Stomach (tissue), 4 donors: ENCODE measurements around the gene TOX3.

Experiments
- POLR2A ChIP-seq, 4 donors: fragments of 450-650 bp; IDR thresholded peaks; one replicate each; pipeline ENCODE4 v1.6.1; 2016; ENCODE audit warnings: antibody characterized with exemption in 4 of 4, control low read depth in 2 of 4, mild to moderate bottlenecking in 1 of 4, moderate library complexity in 1 of 4
- TF ChIP-seq, protein P1 (sequence below), 7 experiments: fragments of 450-650 bp in 4 of 7; fragments of 200-600 bp in 3 of 7; sonication (generic) in 3 of 7; IDR thresholded peaks; one replicate each; pipeline ENCODE4 v1.5.1; 2016 to 2019; ENCODE audit warnings: antibody characterized with exemption in 7 of 7, control low read depth in 2 of 7, mild to moderate bottlenecking in 1 of 7

DNA sequence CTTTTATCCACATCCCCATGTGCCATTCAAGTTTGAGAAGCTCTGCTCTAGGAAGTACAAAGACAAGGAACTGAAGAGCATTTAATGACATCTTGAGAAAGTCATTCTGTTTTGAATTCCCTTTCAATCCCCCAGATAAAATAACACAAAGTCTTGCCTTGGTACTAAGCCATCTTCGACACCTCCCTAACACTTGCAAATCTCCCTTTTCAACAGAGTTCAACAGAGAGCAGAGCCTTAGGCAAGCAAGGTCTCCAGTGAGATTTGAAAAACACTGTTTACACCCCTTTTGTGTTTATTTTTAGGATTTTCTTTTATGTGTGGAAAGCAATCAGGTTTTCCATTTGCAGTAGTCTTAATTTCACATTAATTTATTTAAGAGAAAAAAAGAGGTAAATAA is 13.6 kb downstream of the TOX3 start:
- TF ChIP-seq, protein P1, sequence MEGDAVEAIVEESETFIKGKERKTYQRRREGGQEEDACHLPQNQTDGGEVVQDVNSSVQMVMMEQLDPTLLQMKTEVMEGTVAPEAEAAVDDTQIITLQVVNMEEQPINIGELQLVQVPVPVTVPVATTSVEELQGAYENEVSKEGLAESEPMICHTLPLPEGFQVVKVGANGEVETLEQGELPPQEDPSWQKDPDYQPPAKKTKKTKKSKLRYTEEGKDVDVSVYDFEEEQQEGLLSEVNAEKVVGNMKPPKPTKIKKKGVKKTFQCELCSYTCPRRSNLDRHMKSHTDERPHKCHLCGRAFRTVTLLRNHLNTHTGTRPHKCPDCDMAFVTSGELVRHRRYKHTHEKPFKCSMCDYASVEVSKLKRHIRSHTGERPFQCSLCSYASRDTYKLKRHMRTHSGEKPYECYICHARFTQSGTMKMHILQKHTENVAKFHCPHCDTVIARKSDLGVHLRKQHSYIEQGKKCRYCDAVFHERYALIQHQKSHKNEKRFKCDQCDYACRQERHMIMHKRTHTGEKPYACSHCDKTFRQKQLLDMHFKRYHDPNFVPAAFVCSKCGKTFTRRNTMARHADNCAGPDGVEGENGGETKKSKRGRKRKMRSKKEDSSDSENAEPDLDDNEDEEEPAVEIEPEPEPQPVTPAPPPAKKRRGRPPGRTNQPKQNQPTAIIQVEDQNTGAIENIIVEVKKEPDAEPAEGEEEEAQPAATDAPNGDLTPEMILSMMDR (IDR thresholded peaks at IDR 0.05), result no peak
- TF ChIP-seq POLR2A (IDR thresholded peaks at IDR 0.05), result no peak
